GM13976 (cell line): Measurements from ENCODE around the gene COP1.

Experiments used
- DNase-seq: peaks from one replicate; pipeline ENCODE4 v3.0.0; 2012; ENCODE audit warnings: low spot score
- in situ Hi-C: fragments of 300-500 bp; cut with MboI; formaldehyde crosslinking; loops from one replicate; pipeline ENCODE4 v1.12.0; 2022; ENCODE audit warnings: low sequenced_read_pairs, mixed read lengths, inconsistent platforms; ENCODE audit not compliant: unreplicated experiment
- TF ChIP-seq, protein P1 (sequence below): IDR thresholded peaks from 2 replicates; pipeline ENCODE4 v1.5.1; 2012; ENCODE audit warnings: borderline replicate concordance, mild to moderate bottlenecking; ENCODE audit not compliant: insufficient read depth; ENCODE audit errors: extremely low read depth, missing control alignments, control extremely low read depth

COP1 gene

GRCh38 chr1:176225911-176226310 is 18.8 kb upstream of the COP1 start:
- TF ChIP-seq, protein P1, sequence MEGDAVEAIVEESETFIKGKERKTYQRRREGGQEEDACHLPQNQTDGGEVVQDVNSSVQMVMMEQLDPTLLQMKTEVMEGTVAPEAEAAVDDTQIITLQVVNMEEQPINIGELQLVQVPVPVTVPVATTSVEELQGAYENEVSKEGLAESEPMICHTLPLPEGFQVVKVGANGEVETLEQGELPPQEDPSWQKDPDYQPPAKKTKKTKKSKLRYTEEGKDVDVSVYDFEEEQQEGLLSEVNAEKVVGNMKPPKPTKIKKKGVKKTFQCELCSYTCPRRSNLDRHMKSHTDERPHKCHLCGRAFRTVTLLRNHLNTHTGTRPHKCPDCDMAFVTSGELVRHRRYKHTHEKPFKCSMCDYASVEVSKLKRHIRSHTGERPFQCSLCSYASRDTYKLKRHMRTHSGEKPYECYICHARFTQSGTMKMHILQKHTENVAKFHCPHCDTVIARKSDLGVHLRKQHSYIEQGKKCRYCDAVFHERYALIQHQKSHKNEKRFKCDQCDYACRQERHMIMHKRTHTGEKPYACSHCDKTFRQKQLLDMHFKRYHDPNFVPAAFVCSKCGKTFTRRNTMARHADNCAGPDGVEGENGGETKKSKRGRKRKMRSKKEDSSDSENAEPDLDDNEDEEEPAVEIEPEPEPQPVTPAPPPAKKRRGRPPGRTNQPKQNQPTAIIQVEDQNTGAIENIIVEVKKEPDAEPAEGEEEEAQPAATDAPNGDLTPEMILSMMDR: no peak
- no peak for DNase-seq
- in situ Hi-C loops: no loop called here

DNA sequence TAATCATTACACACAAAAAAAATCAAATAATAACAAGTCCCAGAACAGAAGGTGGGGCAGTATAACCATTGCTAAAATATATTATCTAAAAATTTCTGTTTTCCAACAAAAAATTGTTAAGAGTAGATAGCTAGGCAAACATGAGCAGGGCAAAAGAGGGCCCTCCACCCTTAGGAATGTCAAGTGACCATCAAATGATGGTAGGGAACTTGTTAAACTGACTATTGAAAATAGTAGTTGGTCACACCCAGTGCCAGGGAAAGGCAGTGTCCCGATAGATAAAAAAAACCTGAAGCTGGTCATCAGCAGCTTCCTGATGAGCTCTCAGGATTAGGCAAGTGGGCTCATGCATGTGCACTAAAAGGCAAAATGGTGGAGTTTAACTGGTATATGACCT is 18.4 kb upstream of the COP1 start:
- in situ Hi-C loops: no loop called here
- no peak for DNase-seq
- TF ChIP-seq, protein P1: no peak

DNA sequence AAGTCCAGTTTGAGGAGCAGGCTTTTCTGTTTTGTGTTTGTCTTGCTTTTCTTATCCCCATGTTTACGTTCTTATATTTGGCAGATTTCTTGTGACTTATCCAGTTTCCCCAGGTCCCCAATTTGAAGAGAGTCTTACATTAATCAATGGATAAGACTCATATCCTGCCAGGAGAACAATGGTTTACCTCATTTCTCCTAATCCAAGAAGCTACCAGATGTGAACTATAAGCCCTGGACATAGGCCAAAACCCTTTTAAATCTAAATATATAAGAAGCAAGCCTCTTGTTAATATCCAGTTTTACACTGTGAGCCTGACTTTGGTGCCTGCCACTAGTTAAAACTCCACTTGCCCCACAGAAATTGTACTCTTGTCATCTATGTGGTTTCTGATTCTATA is 15.1 kb upstream of the COP1 start:
- TF ChIP-seq, protein P1: no peak
- DNase-seq: no peak
- in situ Hi-C loops: no loop called here

- no peak for DNase-seq
- in situ Hi-C loops: no loop called here
These were observed 13.1 kb upstream of the COP1 start for GRCh38 chr1:176220100-176220689.

DNA sequence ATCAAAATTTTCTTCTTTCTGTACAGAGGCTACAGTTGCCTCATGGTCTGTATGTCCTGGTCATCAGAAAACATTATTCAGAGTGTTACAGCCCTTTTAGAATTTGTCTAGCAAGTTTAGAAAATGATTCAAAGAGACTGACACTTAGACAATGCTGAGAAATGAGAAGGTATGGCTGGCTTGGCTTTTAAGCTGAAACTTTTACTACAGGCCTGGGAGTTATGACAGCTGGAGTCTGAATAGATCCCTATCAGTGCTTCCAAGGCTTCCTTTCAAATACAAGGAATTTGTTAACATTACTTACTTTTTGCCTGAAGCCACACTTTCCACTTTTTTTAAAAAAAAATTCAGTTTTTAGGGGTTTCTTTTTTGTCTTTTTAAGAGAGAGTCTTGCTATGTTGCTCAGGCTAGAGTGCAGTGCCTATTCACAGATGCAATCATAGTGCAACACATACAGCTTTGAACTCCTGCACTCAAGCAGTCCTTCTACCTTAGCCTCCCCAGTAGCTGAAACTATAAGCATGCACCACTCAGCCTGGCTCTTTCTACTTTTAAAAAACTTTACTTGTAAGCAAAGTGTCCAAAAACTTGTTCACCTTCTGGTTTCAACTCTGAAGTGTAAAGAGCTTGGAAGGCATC is 10.5 kb upstream of the COP1 start:
- TF ChIP-seq, protein P1: no peak
- in situ Hi-C loops: no loop called here

More at GRCh38 chr1:176220100-176220689, 13.1 kb upstream of the COP1 start:
- TF ChIP-seq, protein P1: no peak

DNA sequence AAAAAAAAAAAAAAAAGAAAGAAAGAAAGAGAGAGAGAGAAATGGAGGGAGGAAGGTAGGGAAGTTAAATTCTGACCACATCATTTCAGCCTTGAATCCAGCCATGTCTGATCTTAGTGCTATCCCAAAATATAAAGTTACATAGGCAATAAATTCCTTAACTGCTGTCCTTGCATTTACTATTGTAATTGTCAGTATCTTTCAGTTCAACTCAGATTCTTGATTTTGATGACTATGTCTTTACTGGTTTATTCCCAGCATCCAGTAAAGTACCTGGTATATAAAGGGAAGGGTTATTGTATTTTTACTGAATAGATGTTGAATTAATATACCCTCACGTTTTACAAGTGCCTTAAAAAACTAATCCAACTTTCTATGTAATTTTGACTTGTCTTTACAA is 8.9 kb upstream of the COP1 start:
- in situ Hi-C loops: no loop called here
- DNase-seq: no peak
- TF ChIP-seq, protein P1: no peak

More for the DNA sequence above, 10.5 kb upstream of the COP1 start:
- no peak for DNase-seq
